H1 (cell line): Measurements from ENCODE around the gene EGLN2. TPM values are rescaled to one million over a fixed set of nuclear protein-coding genes. Genes with fewer than 3 reads are reported as not detected.
A peak's percentile ranks its signal among the peaks of the same experiment; 100 is the strongest.

Source experiments
- CTCF ChIA-PET: fragments of 300-600 bp; sonication (Branson Sonifier 250); formaldehyde crosslinking; loops from one replicate; lab custom pipeline; 2021; ENCODE audit not compliant: partially characterized antibody; lab: Charles Lee
- POLR2A ChIA-PET: fragments of 300-600 bp; sonication (Branson Sonifier 250); formaldehyde crosslinking; loops from one replicate; lab custom pipeline; 2021; ENCODE audit warnings: inconsistent platforms; ENCODE audit not compliant: partially characterized antibody; lab: Charles Lee
- DNase-seq, 2 experiments: peaks; one replicate each; pipeline versions ENCODE4 v3.0.0 to v3.0.0-alpha.2; 2010 to 2022; ENCODE audit warnings: low spot score in 2 of 2, low read depth in 1 of 2, mixed read lengths in 1 of 2
- FAIRE-seq: peaks from 2 replicates; lab custom pipeline; 2011; peaks lifted over from hg19 to GRCh38; lab: Jason Lieb, UNC
- H2AFZ ChIP-seq: 2 replicates; pipeline ENCODE4 v1.8.1; 2012; ENCODE audit warnings: low read length, inconsistent platforms
- H2AK5ac ChIP-seq: 2 replicates; pipeline ENCODE4 v1.6.1; 2013; ENCODE audit warnings: low read depth, low read length
- H2BK120ac ChIP-seq: replicated peaks from 2 replicates; pipeline ENCODE3; 2013; ENCODE audit warnings: low read depth, low read length, inconsistent platforms
- H2BK12ac ChIP-seq: 2 replicates; pipeline ENCODE4 v1.6.1; 2013; ENCODE audit warnings: low read depth, low read length
- H2BK15ac ChIP-seq: 2 replicates; pipeline ENCODE4 v1.6.1; 2013; ENCODE audit warnings: low read length
- H2BK20ac ChIP-seq: 2 replicates; pipeline ENCODE4 v1.6.1; 2013; ENCODE audit warnings: low read length
- H2BK5ac ChIP-seq: 2 replicates; pipeline ENCODE4 v1.6.1; 2013; ENCODE audit warnings: low read depth, low read length
- H3K14ac ChIP-seq: 2 replicates; pipeline ENCODE4 v1.6.1; 2013; ENCODE audit warnings: inconsistent platforms; ENCODE audit not compliant: insufficient read length
- H3K18ac ChIP-seq: 2 replicates; pipeline ENCODE4 v1.6.1; 2013; ENCODE audit warnings: low read length; ENCODE audit errors: extremely low read depth
- H3K23ac ChIP-seq: 2 replicates; pipeline ENCODE4 v1.6.1; 2013; ENCODE audit warnings: inconsistent platforms; ENCODE audit not compliant: insufficient read length
- H3K23me2 ChIP-seq: 2 replicates; pipeline ENCODE4 v1.6.1; 2013; ENCODE audit warnings: low read depth, low read length
- H3K27ac ChIP-seq: 2 replicates; pipeline ENCODE4 v1.6.1; 2011; ENCODE audit warnings: low read depth, low read length, inconsistent platforms
- H3K27me3 ChIP-seq, 4 experiments: replicated peaks in 1 of 4; 1 replicate in 1 of 4; 2 replicates in 3 of 4; pipeline versions ENCODE4 v1.6.1 to v1.8.1; 2011 to 2013; ENCODE audit warnings: low read length in 3 of 4, mild to moderate bottlenecking in 3 of 4, inconsistent platforms in 2 of 4, mixed read lengths in 2 of 4, moderate library complexity in 1 of 4; ENCODE audit not compliant: control insufficient read depth in 3 of 4, insufficient read depth in 3 of 4; ENCODE audit errors: extremely low read depth in 1 of 4
- H3K36me3 ChIP-seq, 4 experiments: 2 replicates each; pipeline versions ENCODE4 v1.6.1 to v1.8.1; 2011 to 2013; ENCODE audit warnings: mild to moderate bottlenecking in 4 of 4, low read length in 3 of 4, moderate library complexity in 2 of 4, control low read depth in 1 of 4, inconsistent platforms in 1 of 4; ENCODE audit not compliant: insufficient read depth in 4 of 4, control insufficient read depth in 2 of 4
- H3K4ac ChIP-seq: replicated peaks from 2 replicates; pipeline ENCODE3; 2013; ENCODE audit warnings: low read length, low read depth, mixed read lengths, inconsistent platforms; ENCODE audit not compliant: insufficient read length
- H3K4me1 ChIP-seq, 4 experiments: replicated peaks in 1 of 4; 1 replicate in 1 of 4; 2 replicates in 3 of 4; pipeline versions ENCODE4 v1.6.1 to v1.8.1; 2011 to 2013; ENCODE audit warnings: low read length in 3 of 4, inconsistent platforms in 2 of 4, mixed read lengths in 1 of 4; ENCODE audit not compliant: insufficient read depth in 4 of 4, control insufficient read depth in 3 of 4
- H3K4me2 ChIP-seq, 2 experiments: 2 replicates each; pipeline versions ENCODE4 v1.6.1 to v1.8.1; 2011 to 2013; ENCODE audit warnings: low read depth in 2 of 2, low read length in 2 of 2, control low read depth in 1 of 2, inconsistent platforms in 1 of 2, mild to moderate bottlenecking in 1 of 2; ENCODE audit not compliant: insufficient read depth in 1 of 2
- H3K4me3 ChIP-seq, 4 experiments: fragments of 200-600, 300-600 bp in 1 of 4; sonication (generic), shearing (Covaris generic), sonication (Bioruptor Twin) in 1 of 4; 2 replicates each; pipeline versions ENCODE4 v1.5.1 to v1.8.1; 2011 to 2016; ENCODE audit warnings: low read length in 4 of 4, low read depth in 3 of 4, control low read depth in 2 of 4, inconsistent platforms in 2 of 4, mild to moderate bottlenecking in 2 of 4, mixed read lengths in 1 of 4, moderate library complexity in 1 of 4; ENCODE audit not compliant: insufficient read depth in 2 of 4; ENCODE audit errors: extremely low read depth in 1 of 4
- H3K56ac ChIP-seq: replicated peaks from 2 replicates; pipeline ENCODE3; 2013; ENCODE audit warnings: low read depth, mild to moderate bottlenecking, mixed read lengths, low read length, inconsistent platforms; ENCODE audit not compliant: insufficient read length
- H3K79me1 ChIP-seq: 2 replicates; pipeline ENCODE4 v1.6.1; 2013; ENCODE audit warnings: low read depth, low read length, control low read depth
- H3K79me2 ChIP-seq, 2 experiments: 2 replicates each; pipeline versions ENCODE4 v1.6.1 to v1.8.1; 2012 to 2013; ENCODE audit warnings: low read length in 2 of 2, mild to moderate bottlenecking in 2 of 2, inconsistent platforms in 1 of 2; ENCODE audit not compliant: insufficient read depth in 2 of 2, control insufficient read depth in 1 of 2
- H3K9ac ChIP-seq, 4 experiments: replicated peaks in 1 of 4; 1 replicate in 1 of 4; 2 replicates in 3 of 4; pipeline versions ENCODE4 v1.6.1 to v1.8.1; 2011 to 2013; ENCODE audit warnings: low read depth in 3 of 4, low read length in 3 of 4, control low read depth in 2 of 4, mild to moderate bottlenecking in 2 of 4, moderate library complexity in 2 of 4, inconsistent platforms in 1 of 4; ENCODE audit errors: extremely low read depth in 1 of 4
- H3K9me3 ChIP-seq, 2 experiments: 2 replicates each; pipeline versions ENCODE4 v1.6.1 to v1.8.1; 2012 to 2013; ENCODE audit warnings: mild to moderate bottlenecking in 2 of 2, moderate library complexity in 2 of 2, control low read depth in 1 of 2, inconsistent platforms in 1 of 2, low read depth in 1 of 2, low read length in 1 of 2, mixed read lengths in 1 of 2; ENCODE audit not compliant: insufficient read depth in 2 of 2
- H4K20me1 ChIP-seq, 2 experiments: replicated peaks in 1 of 2; 2 replicates each; pipeline versions ENCODE3 to v1.8.1; 2011 to 2013; ENCODE audit warnings: inconsistent platforms in 2 of 2, low read length in 2 of 2, mild to moderate bottlenecking in 1 of 2; ENCODE audit not compliant: insufficient read depth in 2 of 2, control insufficient read depth in 1 of 2
- H4K5ac ChIP-seq: 2 replicates; pipeline ENCODE4 v1.6.1; 2013; ENCODE audit warnings: low read length, low read depth, mixed read lengths, inconsistent platforms; ENCODE audit not compliant: insufficient read length
- H4K8ac ChIP-seq: 2 replicates; pipeline ENCODE4 v1.8.0; 2013; ENCODE audit warnings: mild to moderate bottlenecking, moderate library complexity, low read length, inconsistent platforms; ENCODE audit not compliant: insufficient read depth; ENCODE audit errors: extremely low read depth
- H4K91ac ChIP-seq: replicated peaks from 2 replicates; pipeline ENCODE3; 2013; ENCODE audit warnings: low read length, mixed read lengths, inconsistent platforms; ENCODE audit not compliant: insufficient read length
- ASH2L ChIP-seq: fragments of 200-600, 300-600 bp; sonication (generic); IDR thresholded peaks from one replicate; pipeline ENCODE4 v1.7.1; 2017; ENCODE audit warnings: low read length
- BRCA1 ChIP-seq: IDR thresholded peaks from 2 replicates; pipeline ENCODE4 v1.6.1; 2012; ENCODE audit warnings: low read depth, low read length, improper control_type of control experiment
- CHD1 ChIP-seq: IDR thresholded peaks from 2 replicates; pipeline ENCODE4 v1.6.1; 2012; ENCODE audit warnings: low read depth, low read length, improper control_type of control experiment
- KDM4A ChIP-seq: IDR thresholded peaks from one replicate; pipeline ENCODE4 v1.7.1; 2012; ENCODE audit warnings: low read depth, mild to moderate bottlenecking, moderate library complexity, low read length, inconsistent platforms; ENCODE audit not compliant: severe bottlenecking
- MAFK ChIP-seq: IDR thresholded peaks from 2 replicates; pipeline ENCODE4 v1.6.1; 2012; ENCODE audit warnings: low read depth, mild to moderate bottlenecking, improper control_type of control experiment, low read length
- POLR2A ChIP-seq, 2 experiments: IDR thresholded peaks; 1 replicate in 1 of 2; 2 replicates in 1 of 2; pipeline ENCODE4 v1.6.1; 2011; ENCODE audit warnings: low read depth in 2 of 2, low read length in 2 of 2, mild to moderate bottlenecking in 2 of 2; ENCODE audit errors: control extremely low read depth in 1 of 2
- POU5F1 ChIP-seq: IDR thresholded peaks from 2 replicates; pipeline ENCODE4 v1.6.1; 2011; ENCODE audit warnings: low read depth, mild to moderate bottlenecking, low read length, moderate library complexity
- RBBP5 ChIP-seq: IDR thresholded peaks from 2 replicates; pipeline ENCODE4 v1.7.1; 2012; ENCODE audit warnings: low read depth, mild to moderate bottlenecking, inconsistent platforms, low read length, moderate library complexity, borderline replicate concordance
- WGBS, 2 experiments: shearing (Covaris generic) in 1 of 2; methylation state at CpG; one replicate each; pipeline versions ENCODE4 v1.1.6 to v1.1.7; 2013 to 2015; ENCODE audit warnings: low lambda C conversion rate in 2 of 2, mixed read lengths in 2 of 2, inconsistent platforms in 1 of 2, low coverage in 1 of 2, missing lambda C conversion rate in 1 of 2; ENCODE audit not compliant: insufficient replicate concordance in 2 of 2, insufficient coverage in 1 of 2, insufficient read length in 1 of 2; ENCODE audit errors: extremely low coverage in 1 of 2, missing lambda C conversion rate in 1 of 2; 5-methylcytosine and 5-hydroxymethylcytosine counted together
- polyA plus RNA-seq, 7 experiments: library from polyadenylated mRNA; depleted of rRNA in 3 of 7; stranded (reverse) in 5 of 7; unstranded in 2 of 7; fragments of >200 nt in 5 of 7; fragments of 200-250 nt in 2 of 7; gene quantifications; 1 replicate in 5 of 7; 2 replicates in 1 of 7; 4 replicates in 1 of 7; pipeline versions ENCODE4 v1.2.1 to v1.2.3, GENCODE V29; 2011 to 2013; ENCODE audit warnings: missing spikeins in 2 of 7, mixed read lengths in 2 of 7
- total RNA-seq: library from RNA; stranded (reverse); fragmentation: NEBNext Ultra II Directional; extraction: Animal tissue kit (Norgen Biotek cat#: 25700); gene quantifications from 2 replicates; pipeline ENCODE4 v1.2.1, GENCODE V29; 2021

The EGLN2 gene
- total and polyA plus RNA-seq, 2 of the 8 experiments (the other 6 are each of a cell fraction or from before 2014, with no cell fraction given): 86.9 to 103 TPM

- DNase-seq (no peak), FAIRE-seq (no peak)
- Histone ChIP-seq H2BK5ac (peak overlapping the region; percentile 97), H4K8ac (peak overlapping the region; percentile 89; the same call in 1 of the 2 replicates), H2AK5ac (peak overlapping the region; percentile 91), H3K14ac (peak overlapping the region; percentile 14), H3K4ac (peak overlapping the region; percentile 20), H2AFZ (0 out of 2 replicates have a peak overlapping the region, but pooled peaks have one; percentile 59), H3K27ac (peak overlapping the region; percentile 99), H4K5ac (peak overlapping the region; percentile 87), H3K79me2 (no peaks in the 10 kb centered on the region), H2BK20ac (no peak overlapping the region; the same call in 1 of the 2 replicates), H2BK12ac (peak overlapping the region; percentile 95; the same call in 1 of the 2 replicates), H2BK120ac (peak overlapping the region; percentile 7), H4K91ac (no peak overlapping the region), H4K20me1 (no peaks in the 10 kb centered on the region), H3K9ac (peak overlapping the region; percentile 82 to 99 (median 88)), H3K9me3 (no peaks in the 10 kb centered on the region), H3K23ac (no peak overlapping the region), H3K4me3 (peak overlapping the region; percentile 71 to 90 (median 86)), H3K27me3 (no peaks in the 10 kb centered on the region), H3K4me2 (peak overlapping the region; percentile 94 to 96), H3K56ac (no peak overlapping the region), H3K79me1 (no peaks in the 10 kb centered on the region), H3K4me1 (peaks cover 0 to 14% (median 6%) of the 10 kb centered on the region in 4 experiments; a peak in 6 of 7 replicates), H3K36me3 (no peaks in the 10 kb centered on the region), H3K23me2 (peaks cover 8% of the 10 kb centered on the region; the same call in 1 of the 2 replicates), H3K18ac (peak overlapping the region; percentile 95), H2BK15ac (peak overlapping the region; percentile 99)
- ChIA-PET CTCF (interaction anchor here (0.6 to 3.9 kb wide), 7 partner anchors 19 to 1825 kb away, joined by 3 to 29 read pairs (median 3); partner anchors contain the start of gene EGLN2), POLR2A (interaction anchor here (0.9 to 17.9 kb wide), 14 partner anchors 10 to 486 kb away, joined by 3 to 399 read pairs (median 6); partner anchors contain the start of genes ACTMAP, EGLN2, HNRNPUL1 and NUMBL)
- 5% methylated on average over 10 of the region's 10 CpGs; no CpG with 5 or more reads in 1 of the 2 experiments for WGBS, 2 experiments
- 0 out of 2 replicates have a peak, but pooled peaks have one; percentile 31 for TF ChIP-seq CHD1
- no peak for TF ChIP-seq KDM4A
- TF ChIP-seq POLR2A (IDR thresholded peaks at IDR 0.05; ENCODE audit: control extremely low read depth in 1 of 2, low read depth in 2 of 2, low read length in 2 of 2): peak in 1 of 2 experiments; percentile 89; a peak in 2 of 3 replicates
- no peak for TF ChIP-seq POU5F1
- TF ChIP-seq MAFK: no peak
- peak; percentile 95 for TF ChIP-seq ASH2L
- 0 out of 2 replicates have a peak, but pooled peaks have one; percentile 74 for TF ChIP-seq RBBP5
- 0 out of 2 replicates have a peak, but pooled peaks have one; percentile 3 for TF ChIP-seq BRCA1
Observed at GRCh38 chr19:40777645-40777936, 21.4 kb upstream of the EGLN2 start.
